Prostate gland (tissue), 2 donors: Measurements from ENCODE around the gene PA2G4.

Source experiments
- POLR2A ChIP-seq: fragments of 450-650 bp; IDR thresholded peaks from one replicate; pipeline ENCODE4 v1.6.1; 2016; ENCODE audit warnings: antibody characterized with exemption, mild to moderate bottlenecking
- POLR2AphosphoS5 ChIP-seq: sonication (generic); formaldehyde crosslinking; IDR thresholded peaks from one replicate; pipeline ENCODE4 v1.6.1; 2017; ENCODE audit warnings: antibody characterized with exemption
- TF ChIP-seq, protein P1 (sequence below), 4 experiments: fragments of 200-600 bp in 2 of 4; fragments of 450-650 bp in 2 of 4; sonication (generic) in 2 of 4; IDR thresholded peaks; 1 replicate in 3 of 4; 2 replicates in 1 of 4; pipeline ENCODE4 v1.5.1; 2016 to 2019; ENCODE audit warnings: antibody characterized with exemption in 4 of 4, mild to moderate bottlenecking in 2 of 4, moderate library complexity in 2 of 4

GRCh38 chr12:56098592-56098991 is 5.8 kb upstream of the PA2G4 start:
- TF ChIP-seq, protein P1, sequence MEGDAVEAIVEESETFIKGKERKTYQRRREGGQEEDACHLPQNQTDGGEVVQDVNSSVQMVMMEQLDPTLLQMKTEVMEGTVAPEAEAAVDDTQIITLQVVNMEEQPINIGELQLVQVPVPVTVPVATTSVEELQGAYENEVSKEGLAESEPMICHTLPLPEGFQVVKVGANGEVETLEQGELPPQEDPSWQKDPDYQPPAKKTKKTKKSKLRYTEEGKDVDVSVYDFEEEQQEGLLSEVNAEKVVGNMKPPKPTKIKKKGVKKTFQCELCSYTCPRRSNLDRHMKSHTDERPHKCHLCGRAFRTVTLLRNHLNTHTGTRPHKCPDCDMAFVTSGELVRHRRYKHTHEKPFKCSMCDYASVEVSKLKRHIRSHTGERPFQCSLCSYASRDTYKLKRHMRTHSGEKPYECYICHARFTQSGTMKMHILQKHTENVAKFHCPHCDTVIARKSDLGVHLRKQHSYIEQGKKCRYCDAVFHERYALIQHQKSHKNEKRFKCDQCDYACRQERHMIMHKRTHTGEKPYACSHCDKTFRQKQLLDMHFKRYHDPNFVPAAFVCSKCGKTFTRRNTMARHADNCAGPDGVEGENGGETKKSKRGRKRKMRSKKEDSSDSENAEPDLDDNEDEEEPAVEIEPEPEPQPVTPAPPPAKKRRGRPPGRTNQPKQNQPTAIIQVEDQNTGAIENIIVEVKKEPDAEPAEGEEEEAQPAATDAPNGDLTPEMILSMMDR (IDR thresholded peaks at IDR 0.05): no peak
- no peak for TF ChIP-seq POLR2AphosphoS5
- no peak for TF ChIP-seq POLR2A
